IMR-90 (cell line): Measurements from ENCODE around the gene GNMT.

Experiments
- BHLHE40 ChIP-seq: fragments of 150-350 bp; IDR thresholded peaks from 2 replicates; pipeline ENCODE4 v1.6.1; 2016; ENCODE audit warnings: mild to moderate bottlenecking, low read depth, low read length
- CHD1 ChIP-seq: IDR thresholded peaks from 2 replicates; pipeline ENCODE4 v1.6.1; 2012; ENCODE audit warnings: low read depth, low read length, improper control_type of control experiment
- CTCF ChIP-seq: conservative IDR thresholded peaks from 2 replicates; pipeline ENCODE4 v1.5.1; 2012; ENCODE audit warnings: mild to moderate bottlenecking, low read depth, low read length, improper control_type of control experiment
- ELK1 ChIP-seq: fragments of 150-350 bp; IDR thresholded peaks from 2 replicates; pipeline ENCODE4 v1.6.1; 2016; ENCODE audit warnings: low read depth, mild to moderate bottlenecking, low read length, moderate library complexity, borderline replicate concordance
- FOS ChIP-seq: fragments of 150-350 bp; IDR thresholded peaks from 2 replicates; pipeline ENCODE4 v1.6.1; 2016; ENCODE audit warnings: low read depth, low read length
- MAZ ChIP-seq: IDR thresholded peaks from 2 replicates; pipeline ENCODE4 v1.6.1; 2012; ENCODE audit warnings: low read depth, mild to moderate bottlenecking, low read length, improper control_type of control experiment, moderate library complexity, borderline replicate concordance
- MXI1 ChIP-seq: IDR thresholded peaks from 2 replicates; pipeline ENCODE4 v1.6.1; 2012; ENCODE audit warnings: low read depth, mild to moderate bottlenecking, low read length, moderate library complexity, borderline replicate concordance
- POLR2A ChIP-seq: IDR thresholded peaks from 2 replicates; pipeline ENCODE4 v1.6.1; 2012; ENCODE audit warnings: mild to moderate bottlenecking, low read depth, low read length
- RAD21 ChIP-seq: IDR thresholded peaks from 2 replicates; pipeline ENCODE4 v1.6.1; 2012; ENCODE audit warnings: low read length, improper control_type of control experiment
- RCOR1 ChIP-seq: IDR thresholded peaks from 2 replicates; pipeline ENCODE4 v1.6.1; 2012; ENCODE audit warnings: mild to moderate bottlenecking, low read length, improper control_type of control experiment; ENCODE audit not compliant: insufficient replicate concordance
- RFX5 ChIP-seq: IDR thresholded peaks from 2 replicates; pipeline ENCODE4 v1.8.0; 2012; ENCODE audit warnings: low read depth, mild to moderate bottlenecking, low read length, moderate library complexity
- SMC3 ChIP-seq: fragments of 150-350 bp; IDR thresholded peaks from 2 replicates; pipeline ENCODE4 v1.6.1; 2016; ENCODE audit warnings: low read depth, mild to moderate bottlenecking, antibody characterized with exemption, low read length, moderate library complexity
- USF2 ChIP-seq: fragments of 150-350 bp; IDR thresholded peaks from 2 replicates; pipeline ENCODE4 v1.6.1; 2017; ENCODE audit warnings: mild to moderate bottlenecking, antibody characterized with exemption, low read length, low read depth

GRCh38 chr6:43013097-43013842 is 52.7 kb downstream of the GNMT start:
- TF ChIP-seq BHLHE40 (no peak), CTCF (no peak), MAZ (no peak), SMC3 (no peak), POLR2A (no peak), MXI1 (no peak), ELK1 (no peak), USF2 (no peak), RAD21 (no peak), CHD1 (no peak), FOS (no peak), RCOR1 (no peak), RFX5 (no peak)
